Inferior parietal cortex (tissue), 1 donor: ENCODE measurements around the gene CBFA2T2.
"Not testable (repeated sequence)": the region's sequence is repeated elsewhere in the genome, so short reads cannot be mapped to it uniquely, and the experiment has no call there.

Experiments used
- DNase-seq: peaks from one replicate; pipeline ENCODE4 v3.0.0-alpha.2; 2016; ENCODE audit errors: extremely low spot score

The CBFA2T2 gene

DNA sequence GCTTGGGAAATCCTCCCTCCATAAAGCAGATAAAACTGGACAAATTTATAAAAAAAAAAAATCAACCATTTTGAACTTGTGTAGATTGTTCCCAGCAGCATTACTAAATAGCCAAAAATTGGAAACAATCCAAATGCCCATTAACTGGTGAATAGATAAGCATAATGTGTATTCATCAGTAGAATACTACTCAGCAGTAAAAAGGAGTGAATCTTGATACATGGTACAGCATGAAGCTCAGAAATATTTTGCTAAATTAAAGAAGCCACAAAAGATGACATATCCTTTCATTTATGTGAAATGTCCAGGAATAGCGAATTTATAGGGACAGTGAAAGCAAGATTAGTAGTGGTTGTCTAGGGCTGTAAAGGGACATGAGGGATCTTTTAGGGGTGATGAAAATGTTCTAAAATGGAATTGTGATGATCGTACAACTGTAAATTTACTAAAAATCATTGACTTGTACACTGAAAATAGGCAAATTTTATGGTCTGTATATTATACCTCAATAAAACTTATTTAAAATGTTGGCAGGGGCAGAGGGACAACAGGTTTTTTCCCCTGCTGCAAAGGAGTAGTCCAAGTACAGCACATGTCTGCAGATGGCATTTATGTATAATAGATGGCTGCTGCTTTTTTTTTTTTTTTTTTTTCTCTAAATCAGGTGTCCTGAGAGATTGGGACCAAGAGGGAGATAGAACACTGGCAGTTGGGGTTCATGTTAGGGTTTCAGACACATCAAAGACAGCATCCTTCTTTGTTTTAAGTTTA lies 59.5 kb downstream of the CBFA2T2 start:
- no peak for DNase-seq

DNA sequence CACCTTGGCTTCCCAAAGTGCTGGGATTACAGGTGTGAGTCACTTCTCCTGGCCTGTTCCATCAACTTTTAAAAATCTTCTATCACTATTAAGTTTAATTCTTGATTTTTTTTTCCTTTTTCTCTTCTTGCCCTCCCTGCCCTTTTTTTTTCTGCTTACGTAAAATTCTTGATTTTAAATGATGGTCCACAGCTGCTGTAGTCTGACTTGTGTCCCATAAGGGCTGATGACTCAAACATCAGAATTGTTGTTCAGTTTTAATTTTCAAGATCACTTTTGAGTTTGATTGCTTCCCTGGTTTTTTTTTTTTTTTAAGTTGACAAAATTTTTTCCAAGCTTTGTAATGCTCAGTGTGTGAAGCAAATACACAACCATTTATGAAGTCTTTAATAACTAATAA lies 61.9 kb downstream of the CBFA2T2 start:
- no peak for DNase-seq

DNA sequence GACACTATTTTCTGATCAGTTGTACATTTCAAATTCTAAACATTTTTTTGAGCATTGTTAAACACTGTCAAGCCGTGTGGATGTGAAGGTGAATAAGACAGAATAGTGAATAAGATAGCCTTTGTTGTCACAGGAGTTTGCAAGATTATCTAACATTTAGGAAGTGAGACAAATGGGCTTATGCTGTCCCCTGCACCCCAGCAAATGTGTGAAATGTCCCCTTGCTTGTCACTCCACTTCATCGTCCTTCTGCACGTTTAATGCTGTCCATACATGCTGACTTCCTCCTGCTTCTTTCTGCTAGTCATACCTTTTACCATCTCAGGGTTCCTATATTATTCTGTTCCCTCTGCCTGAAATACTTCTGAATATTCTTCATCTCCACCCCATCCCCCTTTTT lies 62.6 kb downstream of the CBFA2T2 start:
- no peak for DNase-seq

DNA sequence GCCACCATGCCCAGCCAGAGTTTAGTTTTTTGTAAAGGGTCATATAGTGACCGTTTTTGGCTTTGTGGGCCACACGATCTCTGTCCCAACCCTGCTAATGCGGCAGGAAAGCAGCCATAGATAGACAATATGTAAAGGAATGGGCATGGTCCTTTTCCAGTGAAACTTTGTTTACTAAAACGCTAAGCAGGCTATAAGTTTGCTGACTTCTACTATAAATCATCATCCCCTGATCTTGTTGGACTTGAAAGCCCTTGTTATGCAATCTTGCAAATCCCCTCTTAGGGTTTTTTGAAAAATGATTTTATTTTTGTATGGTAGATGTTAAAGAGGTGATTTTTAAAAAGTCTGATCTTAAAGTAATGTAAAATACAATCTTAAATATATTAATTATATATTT lies 63.6 kb downstream of the CBFA2T2 start:
- no peak for DNase-seq

DNA sequence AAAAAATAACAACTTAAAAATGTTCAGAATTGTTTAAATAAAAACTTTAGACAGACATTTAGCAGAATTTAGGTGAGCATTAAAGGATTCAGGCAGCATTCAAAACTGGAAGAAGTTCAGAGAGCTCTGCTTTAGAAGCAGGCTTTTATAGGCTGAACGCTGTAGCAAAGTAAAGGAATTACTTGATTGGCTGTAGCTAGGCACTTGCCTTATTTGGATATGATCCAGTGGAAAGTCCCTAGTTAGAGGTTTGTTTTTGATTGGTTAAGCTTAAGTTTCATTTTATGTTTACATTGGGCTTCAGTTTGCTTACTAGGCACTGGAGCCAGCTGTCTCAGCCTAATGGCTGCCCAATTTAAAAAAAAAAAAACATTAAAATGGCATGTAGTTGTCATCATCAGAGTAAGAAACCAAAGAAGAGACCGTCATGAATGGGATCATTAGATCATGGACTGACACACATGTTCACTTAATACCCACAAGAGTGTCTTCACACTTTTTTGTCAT lies 65.1 kb downstream of the CBFA2T2 start:
- DNase-seq = no peak

DNA sequence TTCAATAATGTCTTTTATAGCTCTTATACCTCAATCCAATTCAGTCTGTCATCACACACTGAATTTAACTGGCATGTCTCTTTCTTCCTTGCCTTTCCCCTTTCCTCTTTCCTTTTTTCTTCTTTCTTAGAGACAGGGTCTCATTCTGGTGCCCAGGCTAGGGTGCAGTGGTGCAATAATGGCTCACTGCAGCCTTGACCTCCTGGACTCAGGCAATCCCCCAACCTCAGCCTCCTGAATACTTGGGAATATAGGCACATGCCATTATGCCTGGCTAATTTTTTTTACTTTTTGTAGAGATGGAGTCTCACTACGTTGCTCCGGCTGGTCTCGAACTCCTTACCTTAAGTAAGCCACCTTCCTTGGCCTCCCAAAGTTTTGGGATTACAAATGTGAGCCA lies 65.9 kb downstream of the CBFA2T2 start:
- DNase-seq = no peak

DNA sequence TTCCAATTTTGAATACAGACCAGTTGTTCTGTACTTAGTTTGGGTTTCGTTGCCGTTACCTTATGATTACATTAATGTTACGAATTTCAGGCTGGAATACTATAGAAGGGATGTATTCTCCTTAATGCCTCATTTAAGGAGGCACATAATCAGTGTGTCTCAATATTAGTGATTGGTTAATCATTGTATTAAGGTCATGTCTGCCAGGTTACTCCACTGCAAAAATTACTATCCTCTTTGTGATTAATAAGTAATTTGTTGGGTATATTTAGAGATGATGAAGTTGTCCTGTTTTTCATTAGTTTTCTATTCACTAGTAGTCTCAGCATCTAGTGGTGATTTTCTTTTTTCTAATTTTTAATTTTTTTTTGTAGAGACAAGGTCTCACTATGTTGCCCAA lies 66.3 kb downstream of the CBFA2T2 start:
- DNase-seq = no peak

DNA sequence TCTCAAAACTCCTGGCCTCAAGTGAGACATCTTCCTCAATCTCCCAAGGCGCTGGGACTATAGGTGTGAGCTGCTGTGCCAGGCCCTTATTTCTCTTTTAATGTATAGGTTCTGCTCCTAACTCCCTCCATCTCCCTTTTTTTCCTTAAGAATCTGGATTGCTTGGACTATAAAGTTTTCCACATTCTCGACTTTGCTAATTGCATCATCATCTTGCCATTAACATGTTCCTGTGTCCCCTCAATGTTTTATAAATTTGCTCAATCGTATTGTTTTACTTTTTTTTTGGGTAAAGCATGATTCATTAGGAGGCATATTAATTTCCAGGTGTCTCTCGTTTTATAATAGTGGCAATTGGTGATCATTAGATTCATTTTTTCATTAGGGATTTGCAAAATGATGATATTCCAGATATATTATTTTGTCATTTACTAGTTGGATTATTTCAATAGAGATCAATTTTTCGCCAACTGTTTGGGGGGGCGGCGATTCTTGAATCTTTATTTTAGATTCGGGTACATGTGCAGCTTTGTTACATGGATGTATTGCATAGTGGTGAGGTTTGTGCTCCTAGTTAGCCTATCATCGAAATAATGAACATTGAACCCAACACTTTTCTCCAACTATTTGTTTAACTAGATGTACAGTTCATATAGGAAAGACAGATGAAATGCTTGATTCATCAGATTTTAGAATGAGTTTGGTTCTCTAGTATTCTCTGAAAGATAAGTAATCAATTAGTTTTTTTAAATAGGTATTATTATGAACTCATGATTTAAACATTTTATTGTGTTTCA lies 68.7 kb downstream of the CBFA2T2 start:
- DNase-seq = no peak

DNA sequence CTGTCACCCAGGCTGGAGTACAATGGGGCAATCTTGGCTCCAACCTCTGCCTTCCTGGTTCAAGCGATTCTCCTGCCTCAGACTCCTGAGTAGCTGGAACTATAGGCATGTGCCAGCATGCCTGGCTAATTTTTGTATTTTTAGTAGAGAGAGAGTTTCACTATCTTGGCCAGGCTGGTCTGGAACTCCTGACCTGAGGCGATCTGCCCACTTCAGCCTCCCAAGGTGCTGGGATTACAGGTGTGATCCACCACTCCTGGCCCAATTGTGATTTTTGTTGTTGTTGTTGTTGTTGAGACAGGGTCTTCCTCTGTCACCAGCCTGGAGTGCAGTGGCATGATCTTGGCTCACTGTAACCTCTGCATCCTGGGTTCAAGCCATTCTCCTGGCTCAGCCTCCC lies 69.3 kb downstream of the CBFA2T2 start:
- DNase-seq = no peak

DNA sequence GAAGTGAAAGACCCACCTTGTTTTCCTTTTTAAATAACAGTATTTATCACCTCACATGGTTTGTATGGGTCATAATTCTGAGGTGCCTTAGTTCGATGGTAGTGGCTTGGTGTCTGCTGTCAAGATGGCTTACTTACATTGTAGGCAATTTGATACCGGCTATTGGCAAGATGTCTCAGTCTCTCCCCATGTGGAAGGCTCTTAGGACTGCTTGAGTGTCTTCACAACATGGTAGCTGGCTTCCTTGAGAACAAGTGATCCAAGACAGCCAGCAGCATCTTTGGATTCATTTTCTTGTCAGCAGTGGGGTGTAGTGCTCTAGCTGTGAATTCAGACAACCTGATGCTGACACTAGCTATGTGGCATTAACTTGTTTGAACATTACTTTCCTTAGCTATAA lies 70.1 kb downstream of the CBFA2T2 start:
- no peak for DNase-seq

DNA sequence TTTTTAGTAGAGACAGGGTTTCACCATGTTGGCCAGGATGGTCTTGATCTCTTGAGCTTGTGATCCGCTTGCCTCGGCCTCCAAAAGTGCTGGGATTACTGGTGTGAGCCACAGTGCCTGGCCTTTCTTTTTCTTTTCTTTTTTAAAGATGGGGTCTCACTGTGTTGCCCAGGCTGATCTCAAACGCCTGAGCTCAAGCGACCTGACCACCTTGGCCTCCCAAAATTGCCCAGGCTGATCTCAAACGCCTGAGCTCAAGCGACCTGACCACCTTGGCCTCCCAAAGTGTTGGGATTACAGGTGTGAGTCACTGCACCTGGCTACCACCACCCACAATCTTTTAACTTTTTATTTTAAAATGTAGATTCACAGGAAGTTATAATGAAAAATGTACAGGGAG lies 71.2 kb downstream of the CBFA2T2 start:
- not testable (repeated sequence) for DNase-seq

DNA sequence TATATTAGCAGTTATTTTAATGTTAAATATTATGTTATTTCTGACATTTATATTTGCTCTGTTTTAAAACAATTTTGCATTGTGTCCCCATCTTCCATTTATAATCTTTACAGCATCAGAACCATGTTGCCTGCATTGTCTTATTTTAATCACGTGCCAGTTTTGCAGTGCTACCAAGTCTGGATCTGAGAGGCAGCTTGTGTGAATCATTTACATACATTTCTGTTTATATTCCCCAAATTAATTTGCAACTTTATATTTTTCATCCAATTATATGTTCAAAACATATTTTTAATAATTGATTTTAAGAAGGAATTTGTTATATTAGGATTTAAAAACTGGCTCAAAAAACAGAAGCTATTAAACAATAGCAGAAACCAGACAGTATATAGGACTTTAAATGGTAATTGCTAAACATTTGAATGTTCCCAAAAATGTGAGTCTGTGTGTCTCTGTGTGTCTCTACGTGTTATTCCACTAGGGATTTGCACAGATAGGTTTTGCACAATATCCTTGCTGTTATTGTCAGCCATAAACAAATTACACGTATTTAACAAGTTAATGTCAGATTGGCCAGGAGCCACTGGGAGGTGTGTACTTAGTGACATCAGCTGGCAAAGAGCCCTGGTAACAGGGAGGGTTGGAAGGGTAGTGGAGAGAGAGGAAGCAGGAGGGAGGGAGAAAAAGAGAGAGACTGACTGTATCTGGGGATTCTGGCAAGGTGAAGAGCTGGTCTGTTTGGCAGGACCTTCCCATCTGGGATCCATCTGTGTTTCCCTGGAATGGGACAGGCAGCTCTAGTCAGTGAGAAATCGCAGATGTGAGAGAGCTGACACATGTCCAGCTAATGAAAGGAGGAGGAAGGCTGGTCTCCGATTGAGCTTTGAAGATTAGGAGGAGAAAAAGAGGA lies 72.1 kb downstream of the CBFA2T2 start:
- no peak for DNase-seq

DNA sequence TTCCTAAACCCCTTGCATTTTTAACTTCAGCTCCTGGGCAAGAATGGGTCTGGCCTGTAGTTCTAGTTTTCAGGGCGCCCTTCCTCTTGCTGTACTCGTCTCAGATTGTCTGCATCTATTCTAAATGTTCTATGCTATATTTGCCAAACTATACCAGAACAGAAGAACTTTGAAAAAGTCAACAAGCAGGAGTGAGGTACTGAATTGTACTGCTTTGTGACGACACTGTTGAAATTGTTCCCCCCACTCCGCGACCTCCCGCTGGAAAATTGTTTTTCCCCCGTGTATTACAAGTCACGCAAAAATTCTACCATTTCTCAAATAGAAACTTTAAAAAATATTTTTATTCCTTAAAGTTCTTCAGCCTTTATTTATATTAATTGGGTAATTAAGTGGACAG lies 73.9 kb downstream of the CBFA2T2 start:
- DNase-seq = no peak

DNA sequence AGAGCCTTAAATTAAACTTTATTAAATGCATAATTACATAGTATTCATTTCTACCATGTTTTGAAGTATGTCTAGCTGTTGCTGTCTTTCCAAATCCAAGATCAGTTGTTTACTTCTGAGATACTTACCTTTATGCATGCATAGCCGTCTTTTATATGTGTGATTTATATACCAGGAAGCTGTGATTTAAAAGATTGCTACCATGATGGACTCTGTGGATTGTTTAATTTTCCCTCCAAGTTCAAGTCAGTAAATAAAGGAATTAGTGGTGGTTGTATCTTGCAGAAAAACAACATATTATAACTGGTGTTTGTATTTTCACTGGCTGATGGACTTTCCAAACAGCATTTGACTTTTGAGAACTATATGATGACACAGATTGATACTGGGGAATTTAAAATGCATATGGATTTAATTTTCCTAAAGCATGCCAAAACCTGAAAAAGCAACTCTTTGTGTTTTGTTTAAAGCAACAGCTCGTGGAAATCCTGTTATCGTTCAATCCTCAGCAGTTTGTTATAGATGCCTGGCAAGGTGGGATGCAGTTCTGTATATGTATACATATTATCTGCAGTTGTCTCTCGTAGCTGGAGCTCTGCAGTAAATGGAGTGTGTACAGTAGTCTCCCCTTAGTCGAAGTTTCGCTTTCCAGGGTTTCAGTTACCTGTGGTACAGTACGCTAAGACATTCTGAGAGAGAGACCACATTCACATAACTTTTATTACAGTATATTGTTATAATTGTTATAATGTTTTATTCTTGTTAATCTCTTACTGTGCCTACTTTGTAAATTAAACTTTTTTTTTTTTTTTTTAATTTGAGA lies 77.1 kb downstream of the CBFA2T2 start:
- no peak for DNase-seq

DNA sequence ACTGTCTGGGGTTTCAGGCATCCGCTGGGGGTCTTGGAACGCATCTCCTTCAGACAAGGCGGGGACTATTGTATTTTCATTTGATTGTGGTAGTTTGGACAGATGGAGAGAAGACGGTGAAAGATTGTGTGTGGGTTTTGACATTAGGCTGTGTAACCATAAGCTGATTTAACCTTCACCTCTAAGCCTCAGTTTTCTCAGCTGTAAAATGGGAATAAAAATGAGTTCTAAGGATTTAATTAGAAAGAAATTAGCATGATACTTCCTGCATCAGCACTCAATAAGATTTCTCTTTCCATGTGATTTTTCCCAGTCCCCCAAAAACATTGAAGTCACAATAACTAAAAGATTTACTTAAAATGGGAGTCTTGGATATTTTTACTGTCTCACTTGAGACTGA lies 78.1 kb downstream of the CBFA2T2 start:
- no peak for DNase-seq

DNA sequence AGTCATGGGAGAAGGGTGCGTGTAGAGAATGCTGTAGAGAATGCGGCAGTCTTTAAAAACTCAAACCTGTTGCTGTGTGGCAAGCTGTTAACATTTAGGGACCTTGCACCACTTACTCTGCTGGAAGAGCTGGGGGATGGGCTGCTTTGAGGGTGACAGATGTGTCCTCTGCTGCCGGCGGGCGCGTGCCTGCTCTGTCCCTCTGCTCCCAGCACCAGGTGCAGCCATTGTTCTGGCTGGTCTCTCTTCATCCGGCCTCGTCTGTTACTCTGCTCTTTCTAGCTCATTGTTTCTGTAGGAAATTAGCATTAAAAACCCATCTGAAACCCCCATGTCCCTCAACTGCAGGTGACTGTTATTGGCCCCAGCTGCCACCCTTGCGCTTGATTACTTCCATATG lies 78.5 kb downstream of the CBFA2T2 start:
- DNase-seq = no peak

DNA sequence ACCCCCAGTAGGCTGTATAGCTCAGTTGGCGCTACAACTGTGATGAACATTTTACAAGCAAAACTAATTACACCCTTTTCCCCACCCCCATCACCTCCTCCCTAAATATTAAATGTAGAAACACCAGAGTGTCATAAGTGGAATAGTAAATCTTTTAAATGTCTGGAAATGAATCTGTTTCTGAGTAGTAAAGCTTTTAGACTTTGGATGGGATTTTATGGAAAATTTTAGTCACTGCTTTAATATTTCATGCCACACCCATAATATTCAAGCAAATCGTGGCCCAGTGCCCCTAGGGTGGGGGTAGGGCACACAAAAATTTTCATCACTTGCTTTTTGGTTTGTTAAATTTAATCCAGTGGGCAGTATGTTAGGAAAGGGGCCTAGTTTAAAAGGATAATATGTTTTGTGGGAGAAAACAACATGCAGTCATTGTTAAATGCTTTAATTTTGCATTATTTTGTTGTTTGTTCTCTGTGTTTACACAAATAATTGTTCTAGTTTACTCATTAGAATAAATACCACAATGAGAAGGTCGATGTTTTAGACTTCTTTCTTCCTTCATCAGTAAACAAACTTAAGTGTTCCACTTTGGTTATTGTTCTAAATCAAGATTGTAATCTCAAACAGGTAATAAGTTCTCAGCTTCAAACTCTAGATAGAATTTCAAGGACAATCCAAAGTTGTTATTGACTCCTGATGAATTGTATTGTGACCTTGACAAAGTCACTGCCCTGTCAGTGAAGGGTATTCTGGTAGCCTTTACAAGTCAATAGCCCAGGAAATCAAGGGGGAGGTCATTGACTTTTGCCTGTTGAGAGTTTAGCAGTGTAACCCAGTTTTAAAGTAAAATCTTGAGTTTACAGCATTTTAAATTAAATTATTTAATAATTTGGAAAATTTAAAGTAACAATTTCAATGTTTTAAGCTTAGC lies 79.2 kb downstream of the CBFA2T2 start:
- DNase-seq = no peak

DNA sequence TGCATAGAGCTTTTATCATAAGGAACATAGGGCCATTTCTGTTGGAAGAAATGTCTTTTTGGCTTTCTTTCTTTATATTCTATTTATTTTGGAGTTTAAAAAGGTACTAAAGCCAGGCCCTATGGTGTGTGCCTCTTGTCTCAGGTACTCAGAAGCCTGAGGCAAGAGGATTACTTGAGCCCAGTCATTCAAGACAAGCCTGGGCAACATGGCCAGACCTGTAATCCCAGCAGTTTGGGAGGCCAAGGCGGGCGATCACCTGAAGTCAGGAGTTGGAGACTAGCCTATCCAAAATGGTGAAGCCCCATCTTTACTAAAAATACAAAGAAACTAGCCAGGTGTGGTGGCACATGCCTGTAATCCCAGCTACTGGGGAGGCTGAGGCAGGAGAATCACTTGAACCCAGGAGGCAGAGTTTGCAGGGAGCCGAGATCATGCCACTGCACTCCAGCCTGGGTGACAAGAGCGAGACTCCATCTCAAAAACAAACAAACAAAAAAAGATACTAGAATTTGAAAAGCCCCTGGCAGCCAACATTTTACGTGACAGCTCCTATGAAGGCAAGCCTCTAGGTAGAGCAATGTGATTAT lies 80.0 kb downstream of the CBFA2T2 start:
- DNase-seq = no peak

DNA sequence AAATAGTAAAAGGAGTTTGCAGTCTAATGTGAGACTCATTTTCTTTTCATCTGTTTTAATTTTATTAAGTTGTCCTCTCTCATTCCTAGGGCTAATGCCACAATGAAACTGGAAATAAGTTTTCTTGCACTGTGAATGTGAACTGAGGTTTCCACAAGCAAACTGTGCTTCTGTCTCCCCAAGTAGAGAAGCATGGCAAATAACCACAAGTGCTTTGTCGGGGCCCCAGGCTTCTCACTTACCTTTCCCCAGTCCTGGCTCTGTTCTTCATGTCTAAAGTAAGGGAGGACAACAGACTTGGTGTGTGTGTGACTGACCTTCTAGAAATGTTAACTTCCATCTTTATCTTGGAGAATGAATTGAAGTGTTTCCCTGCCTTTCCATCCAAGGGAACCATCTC lies 80.8 kb downstream of the CBFA2T2 start:
- no peak for DNase-seq

DNA sequence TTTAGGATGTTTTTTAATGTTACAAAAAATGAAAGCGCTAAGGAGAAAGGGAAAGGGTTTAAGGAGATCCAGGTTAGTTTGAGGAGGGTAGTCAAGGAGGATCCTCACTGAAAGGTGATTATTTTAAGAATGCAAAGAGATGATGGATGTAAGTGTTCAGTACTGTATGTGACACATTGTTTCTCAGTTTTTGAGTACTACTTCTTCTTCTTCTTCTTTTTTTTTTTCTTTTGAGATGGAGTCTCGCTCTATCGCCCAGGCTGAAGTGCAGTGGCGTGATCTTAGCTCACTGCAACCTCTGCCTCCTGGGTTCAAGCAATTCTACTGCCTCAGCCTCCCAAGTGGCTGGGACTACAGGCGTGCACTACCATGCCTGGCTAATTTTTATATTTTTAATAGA lies 83.4 kb downstream of the CBFA2T2 start:
- DNase-seq = not testable (repeated sequence)
